ENCODE measurements around the gene SMPDL3B.

The SMPDL3B gene

DNA sequence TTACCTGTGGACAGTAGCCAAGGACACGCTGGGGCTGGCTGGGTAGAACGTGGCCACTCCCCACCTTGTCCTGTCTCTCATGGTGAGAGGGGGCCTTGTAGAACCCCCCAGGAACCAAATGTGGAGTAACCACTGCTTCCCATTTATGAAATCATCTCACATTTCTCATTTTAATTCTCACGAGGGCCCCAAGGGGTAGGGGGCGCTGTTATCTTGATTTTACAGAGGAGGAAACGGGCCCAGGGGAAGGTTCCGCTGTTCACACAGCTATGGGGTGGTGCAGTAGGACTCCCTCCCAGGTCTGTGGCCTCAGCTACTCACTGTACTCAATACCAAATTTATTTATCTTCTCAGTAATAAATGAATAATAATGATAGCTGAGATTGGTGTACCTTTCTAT is 5.5 kb downstream of the SMPDL3B start:
- no peak for DNase-seq (ENCODE audit: low read depth, low spot score)
- H3K27ac ChIP-seq: no peak overlapping the region

DNA sequence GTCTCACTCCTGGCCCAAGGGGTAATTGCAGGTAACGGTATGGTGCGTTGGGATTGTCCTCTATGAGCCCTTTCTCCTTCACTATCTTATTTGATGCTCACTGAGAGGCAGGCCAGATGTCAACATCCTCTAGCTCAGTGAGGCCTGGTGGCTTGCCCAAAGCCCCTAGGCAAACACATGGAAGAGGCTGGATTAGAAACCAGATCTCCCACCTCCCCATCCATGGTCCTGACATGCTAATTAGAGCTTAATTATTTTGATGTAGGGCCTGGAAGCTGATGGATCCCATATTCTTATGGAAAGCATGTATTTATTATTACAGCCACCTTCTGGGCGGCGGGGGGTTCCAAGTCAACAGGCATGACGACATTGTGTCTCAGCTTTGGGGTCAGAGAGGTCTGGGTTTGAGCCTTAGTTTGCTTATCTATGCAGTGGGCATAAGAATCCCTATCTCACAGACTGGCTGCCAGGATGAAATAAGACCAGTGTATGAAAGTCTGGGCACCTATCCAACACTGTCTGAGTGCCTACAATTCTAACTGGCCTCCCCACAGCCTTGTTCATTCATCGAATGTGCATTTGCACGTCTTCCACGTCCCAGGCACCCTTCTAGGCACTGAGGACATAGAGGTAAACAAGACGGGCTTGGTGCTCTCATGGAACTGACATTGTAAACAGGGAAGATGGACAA is 6.2 kb downstream of the SMPDL3B start:
- DNase-seq (ENCODE audit: low read depth, low spot score): no peak

DNA sequence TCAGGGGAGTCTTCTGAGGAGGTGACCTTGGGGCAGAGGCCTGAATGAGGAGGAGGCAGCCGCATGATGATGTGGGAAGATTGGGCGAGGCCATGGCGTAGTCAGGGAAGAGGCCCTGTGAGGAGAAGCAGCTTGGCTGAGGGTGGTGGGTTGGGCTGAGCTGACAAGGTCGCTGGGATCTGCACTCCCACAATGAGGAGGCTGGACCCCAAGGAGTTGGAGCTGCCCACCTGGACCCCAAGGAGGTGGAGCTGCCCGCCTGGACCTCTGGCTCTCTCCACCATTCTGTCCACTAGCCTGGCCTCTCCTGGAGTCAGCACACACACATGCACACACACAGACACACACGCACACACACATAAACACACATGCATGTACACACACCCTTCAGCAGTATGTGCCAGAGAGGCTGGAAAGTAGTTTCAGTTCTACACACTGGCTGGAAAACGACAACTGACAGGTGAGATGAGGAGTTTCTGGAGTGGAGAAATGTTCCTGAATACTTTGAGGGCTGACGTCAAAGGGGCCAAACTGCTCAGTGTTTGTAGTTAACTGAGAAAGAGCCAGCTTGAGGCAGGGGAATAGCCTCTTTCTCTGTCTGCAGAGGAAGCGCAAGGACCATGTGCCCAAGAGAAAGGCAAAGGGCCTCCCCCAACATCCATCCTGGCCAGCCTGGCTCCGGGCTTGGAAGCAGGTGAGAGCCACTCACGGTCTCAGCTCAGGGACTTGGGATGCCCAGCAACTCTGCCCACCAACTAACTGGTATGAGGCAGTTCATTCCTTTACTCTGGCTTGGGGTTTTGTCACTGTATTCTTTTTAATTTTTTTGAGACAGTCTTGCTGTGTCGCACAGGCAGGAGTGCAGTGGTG is 7.1 kb downstream of the SMPDL3B start:
- no peak for DNase-seq (ENCODE audit: low read depth, low spot score)
- no peak overlapping the region for H3K27ac ChIP-seq

More for the DNA sequence above, 6.2 kb downstream of the SMPDL3B start:
- H3K27ac ChIP-seq: no peak overlapping the region

DNA sequence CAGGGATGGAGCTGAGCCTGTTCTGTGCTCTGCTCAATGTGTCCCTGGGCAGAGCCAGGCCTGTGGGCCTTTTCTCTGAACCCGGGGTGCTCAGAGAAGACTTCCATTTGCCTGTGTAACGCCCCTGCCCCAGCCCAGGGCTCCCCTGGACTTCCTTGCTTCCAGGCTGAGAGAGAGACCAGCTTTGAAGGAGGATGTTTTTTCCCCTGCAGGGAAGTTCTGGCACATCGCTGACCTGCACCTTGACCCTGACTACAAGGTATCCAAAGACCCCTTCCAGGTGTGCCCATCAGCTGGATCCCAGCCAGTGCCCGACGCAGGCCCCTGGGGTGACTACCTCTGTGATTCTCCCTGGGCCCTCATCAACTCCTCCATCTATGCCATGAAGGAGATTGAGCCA is 10.2 kb downstream of the SMPDL3B start:
- no peak overlapping the region for H3K27ac ChIP-seq
- no peak for DNase-seq (ENCODE audit: low read depth, low spot score)

DNA sequence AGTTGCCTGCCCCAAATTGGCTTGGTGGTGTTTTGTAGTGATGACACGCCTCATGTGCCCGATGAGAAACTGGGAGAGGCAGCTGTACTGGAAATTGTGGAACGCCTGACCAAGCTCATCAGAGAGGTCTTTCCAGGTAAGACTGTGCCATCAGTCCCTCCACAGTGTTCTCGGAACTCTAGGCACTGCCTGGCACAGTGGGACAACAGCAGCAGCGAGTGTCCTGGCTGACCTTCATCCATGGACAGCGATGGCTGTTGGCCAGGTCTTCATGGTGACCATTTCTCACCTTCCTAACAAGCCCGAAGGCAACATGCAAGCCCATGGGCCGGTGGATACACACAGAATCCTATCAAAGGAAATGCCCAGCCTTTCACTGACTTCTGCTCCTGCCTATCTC is 14.2 kb downstream of the SMPDL3B start:
- H3K27ac ChIP-seq: no peak overlapping the region
- DNase-seq (ENCODE audit: low read depth, low spot score): no peak

DNA sequence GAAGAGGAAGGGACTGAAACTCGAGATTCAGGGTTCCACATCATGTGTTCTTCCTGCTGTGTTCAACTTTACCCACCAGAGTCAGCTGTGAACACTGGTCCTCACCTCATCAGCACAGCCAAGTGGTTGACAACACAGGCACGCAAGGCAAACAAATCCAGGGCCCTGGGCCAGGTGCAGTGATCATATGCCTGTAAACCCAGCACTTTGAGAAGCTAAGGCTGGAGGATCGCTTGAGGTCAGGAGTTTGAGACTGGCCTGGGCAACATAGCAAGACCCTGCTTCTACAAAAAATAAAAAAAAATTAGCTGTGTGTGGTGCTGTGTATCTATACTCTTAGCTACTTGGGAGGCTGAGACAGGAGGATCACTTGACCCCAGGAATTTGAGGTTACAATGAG is 16.6 kb downstream of the SMPDL3B start:
- no peak overlapping the region for H3K27ac ChIP-seq
- DNase-seq (ENCODE audit: low read depth, low spot score): no peak

DNA sequence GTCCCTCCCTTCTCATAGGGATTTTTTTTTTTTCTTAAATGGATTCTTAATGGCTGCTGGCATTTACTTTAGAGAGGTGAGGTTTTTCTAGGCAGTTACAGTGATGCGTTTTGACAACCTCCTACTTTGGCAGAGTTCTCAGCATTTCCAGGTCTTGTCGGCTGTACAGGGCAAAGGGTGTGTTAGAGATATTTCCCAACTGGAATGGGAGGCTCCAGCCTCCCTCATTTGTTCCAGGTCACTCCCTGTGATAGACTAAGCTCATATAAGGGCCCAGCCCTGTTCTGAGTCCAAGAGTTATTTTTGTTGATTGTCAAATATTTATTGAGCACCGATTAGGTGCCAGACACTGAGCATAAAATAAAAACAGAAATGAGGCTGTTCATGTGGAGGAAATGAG is 17.3 kb downstream of the SMPDL3B start:
- DNase-seq (ENCODE audit: low read depth, low spot score): no peak

DNA sequence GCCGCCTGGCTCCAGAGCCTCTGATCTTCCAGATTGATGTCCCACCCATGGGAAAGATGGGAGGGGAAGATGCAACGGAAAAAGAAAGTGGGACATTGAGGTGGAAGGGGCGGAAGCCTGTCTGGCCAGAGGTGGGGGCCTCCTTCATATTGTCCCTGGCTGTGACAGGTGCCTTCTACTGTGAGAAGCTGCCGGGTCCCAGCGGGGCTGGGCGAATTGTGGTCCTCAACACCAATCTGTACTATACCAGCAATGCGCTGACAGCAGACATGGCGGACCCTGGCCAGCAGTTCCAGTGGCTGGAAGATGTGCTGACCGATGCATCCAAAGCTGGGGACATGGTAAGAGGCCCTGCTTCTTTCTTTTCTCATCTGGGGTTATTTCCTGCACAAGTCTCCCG is 19.4 kb downstream of the SMPDL3B start:
- H3K27ac ChIP-seq: no peak overlapping the region
- no peak for DNase-seq (ENCODE audit: low read depth, low spot score)

More for the DNA sequence above, 17.3 kb downstream of the SMPDL3B start:
- no peak overlapping the region for H3K27ac ChIP-seq

DNA sequence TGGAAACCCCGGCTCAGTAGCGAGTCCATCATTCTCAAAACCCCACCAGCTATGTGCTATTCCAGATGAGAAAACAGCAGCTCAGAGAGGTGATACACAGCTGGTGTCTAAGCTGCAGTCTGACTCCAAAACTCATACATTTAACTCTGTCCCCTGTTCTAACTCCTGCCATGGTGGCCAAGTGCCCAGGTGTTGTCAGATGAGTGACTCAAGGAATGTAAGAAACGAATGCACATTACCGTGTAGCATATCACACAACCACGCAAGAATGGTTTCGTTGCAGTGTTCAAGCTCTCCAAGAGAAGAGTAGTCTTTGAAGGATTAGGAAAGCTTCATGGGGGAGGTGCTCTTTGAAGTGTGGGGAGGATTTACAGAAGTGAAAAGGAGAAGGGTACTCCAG is 20.3 kb downstream of the SMPDL3B start:
- no peak for DNase-seq (ENCODE audit: low read depth, low spot score)
- H3K27ac ChIP-seq: no peak overlapping the region

DNA sequence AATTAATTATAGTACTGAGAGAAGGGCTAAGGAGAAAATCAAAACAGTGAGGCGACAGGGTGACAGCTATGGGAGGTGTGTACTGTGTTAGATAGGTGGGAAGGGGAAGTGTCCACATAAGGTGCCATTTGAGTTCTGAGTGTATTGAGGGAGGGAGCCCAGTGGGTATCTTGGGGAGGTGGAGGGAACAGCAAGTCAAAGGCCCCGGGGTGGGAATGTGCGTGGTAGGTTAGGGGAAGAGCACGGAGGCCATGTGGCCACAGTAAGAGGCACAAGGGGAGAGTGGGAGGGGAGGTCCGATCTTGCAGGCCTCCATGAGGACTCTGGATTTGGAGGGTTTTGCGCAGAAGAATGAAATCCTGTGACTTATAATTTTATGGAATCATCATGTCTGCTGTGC is 22.0 kb downstream of the SMPDL3B start:
- no peak for DNase-seq (ENCODE audit: low read depth, low spot score)
- no peak overlapping the region for H3K27ac ChIP-seq

DNA sequence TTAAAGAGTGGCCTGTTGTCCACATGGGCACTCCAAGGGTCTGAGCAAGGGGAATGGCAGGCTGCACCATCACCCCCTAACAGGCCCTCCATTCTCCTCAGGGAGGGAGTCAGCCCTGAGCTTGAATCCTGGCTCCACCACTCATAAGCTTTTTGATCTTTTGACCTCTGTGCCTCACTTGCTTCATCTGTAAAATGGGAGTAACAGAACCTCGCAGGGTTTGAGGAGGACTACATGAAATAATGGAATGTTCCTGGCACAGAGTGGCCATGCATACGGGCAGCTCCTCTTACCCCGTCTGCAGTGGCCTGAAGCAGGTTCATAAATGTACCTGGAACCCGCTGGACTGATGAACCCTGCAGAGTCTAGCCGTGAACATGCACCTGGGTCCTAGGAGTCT is 22.9 kb downstream of the SMPDL3B start:
- no peak for DNase-seq (ENCODE audit: low read depth, low spot score)
- no peak overlapping the region for H3K27ac ChIP-seq

DNA sequence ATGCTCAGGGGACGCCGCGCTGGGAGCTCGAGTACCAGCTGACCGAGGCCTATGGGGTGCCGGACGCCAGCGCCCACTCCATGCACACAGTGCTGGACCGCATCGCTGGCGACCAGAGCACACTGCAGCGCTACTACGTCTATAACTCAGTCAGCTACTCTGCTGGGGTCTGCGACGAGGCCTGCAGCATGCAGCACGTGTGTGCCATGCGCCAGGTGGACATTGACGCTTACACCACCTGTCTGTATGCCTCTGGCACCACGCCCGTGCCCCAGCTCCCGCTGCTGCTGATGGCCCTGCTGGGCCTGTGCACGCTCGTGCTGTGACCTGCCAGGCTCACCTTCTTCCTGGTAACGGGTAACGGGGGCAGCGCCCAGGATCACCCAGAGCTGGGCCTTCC is 23.7 kb downstream of the SMPDL3B start:
- DNase-seq (ENCODE audit: low read depth, low spot score): no peak
- no peak overlapping the region for H3K27ac ChIP-seq

DNA sequence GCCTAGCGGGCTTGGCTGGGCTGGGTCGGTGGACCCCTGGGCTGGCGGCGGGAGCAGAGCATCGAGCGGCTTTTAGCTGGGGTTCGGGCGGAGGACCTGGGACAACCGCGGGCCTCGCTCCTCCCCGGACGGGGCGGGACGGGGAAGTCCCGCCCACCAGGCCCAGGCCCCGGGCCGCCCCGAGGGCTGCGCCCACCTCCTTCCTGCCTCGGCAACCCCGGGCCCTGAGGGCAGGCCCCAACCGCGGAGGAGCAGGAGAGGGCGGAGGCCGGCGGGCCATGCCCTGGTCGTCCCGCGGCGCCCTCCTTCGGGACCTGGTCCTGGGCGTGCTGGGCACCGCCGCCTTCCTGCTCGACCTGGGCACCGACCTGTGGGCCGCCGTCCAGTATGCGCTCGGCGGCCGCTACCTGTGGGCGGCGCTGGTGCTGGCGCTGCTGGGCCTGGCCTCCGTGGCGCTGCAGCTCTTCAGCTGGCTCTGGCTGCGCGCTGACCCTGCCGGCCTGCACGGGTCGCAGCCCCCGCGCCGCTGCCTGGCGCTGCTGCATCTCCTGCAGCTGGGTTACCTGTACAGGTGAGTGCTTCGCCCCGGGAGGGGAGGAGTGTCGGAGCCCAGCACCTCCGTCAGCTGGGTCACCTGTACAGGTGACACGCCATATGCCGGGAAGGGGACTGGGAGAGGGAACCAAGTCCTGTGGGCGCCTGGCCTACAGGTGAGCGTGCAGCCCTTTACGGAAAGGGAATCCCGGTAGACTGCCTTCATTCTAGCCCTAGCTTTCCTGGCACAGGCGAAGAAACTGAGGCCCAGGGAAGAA is 25.2 kb downstream of the SMPDL3B start, which contains the start of gene XKR8:
TSS of gene XKR8 (plus strand) at position 182 of the 812 bp plus-strand sequence. CDS start at position 279, 97 bp downstream.
- H3K27ac ChIP-seq: peak within 1 kb of the TSS; percentile 82
- no peak for DNase-seq (ENCODE audit: low read depth, low spot score)

DNA sequence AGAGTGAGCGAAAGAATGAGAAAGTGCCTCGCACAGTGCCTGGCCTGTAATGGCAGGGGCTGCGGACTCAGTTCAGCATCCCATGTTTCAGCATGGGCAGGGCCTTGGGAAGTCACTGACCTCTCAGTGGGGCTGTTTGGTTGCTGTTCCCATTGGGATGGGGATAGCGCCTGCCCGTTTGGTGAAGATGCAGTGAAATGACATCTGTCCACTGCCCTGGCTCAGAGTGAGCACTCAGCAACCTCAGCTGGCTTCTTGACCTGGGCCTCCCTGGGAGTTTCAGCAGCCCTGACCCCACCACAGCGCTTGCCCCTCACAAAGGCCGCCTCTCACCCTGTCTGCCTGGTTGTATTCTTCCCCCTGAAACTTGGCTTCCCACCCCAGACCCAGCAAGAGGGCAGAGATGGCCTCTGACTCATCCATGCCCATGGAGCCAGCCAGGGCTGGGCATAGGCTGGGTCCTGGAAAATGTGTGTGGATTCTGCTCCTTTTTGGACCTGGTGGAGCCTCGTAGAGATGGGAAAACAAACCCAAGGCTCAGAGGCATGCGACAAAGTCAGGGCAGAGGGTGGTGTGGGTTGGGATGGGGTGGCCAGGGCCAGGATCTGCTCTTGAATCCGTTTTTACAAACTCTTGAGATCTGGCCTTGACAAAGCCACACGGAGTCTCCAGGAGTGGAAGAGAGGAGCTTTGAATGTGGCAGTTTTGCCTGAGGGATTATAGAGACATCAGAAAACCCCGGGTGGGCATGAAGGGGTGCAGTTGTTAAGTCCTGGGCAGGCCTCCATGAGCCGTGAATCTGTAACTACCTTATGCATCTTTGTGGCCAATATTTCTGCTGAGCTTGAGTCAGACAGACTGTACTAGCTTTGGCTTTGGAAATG is 26.2 kb downstream of the SMPDL3B start:
- peak overlapping the region; percentile 82 for H3K27ac ChIP-seq
- DNase-seq (ENCODE audit: low read depth, low spot score): no peak

DNA sequence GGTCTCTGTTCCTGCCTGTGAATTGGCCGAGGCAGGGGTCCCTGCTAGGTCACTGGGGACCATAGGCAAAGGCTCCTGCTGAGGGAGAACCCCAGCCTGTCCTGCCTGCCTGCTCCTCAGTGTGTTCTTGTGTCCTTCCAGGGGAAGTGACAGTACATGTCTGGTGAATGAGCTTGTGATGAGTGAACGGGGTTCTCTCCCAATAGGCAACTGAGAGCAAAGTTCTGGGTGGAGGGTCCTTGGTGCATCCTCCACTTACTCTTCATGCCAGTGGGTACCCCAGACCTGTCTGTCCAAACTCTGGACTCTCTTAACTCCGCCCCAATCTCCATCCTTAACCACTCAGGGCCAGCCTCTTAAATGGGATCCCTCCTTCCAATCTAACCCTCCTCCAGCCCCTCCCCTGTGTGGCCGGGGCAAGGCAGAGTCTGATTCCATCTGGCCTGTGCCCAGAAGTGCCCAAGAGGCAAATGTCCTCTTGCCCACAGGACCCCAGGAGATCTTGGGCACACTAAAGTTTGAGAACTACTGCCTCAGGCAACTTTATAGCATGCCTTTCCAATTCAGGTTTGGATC is 26.9 kb downstream of the SMPDL3B start:
- no peak overlapping the region for H3K27ac ChIP-seq
- DNase-seq (ENCODE audit: low read depth, low spot score): no peak

DNA sequence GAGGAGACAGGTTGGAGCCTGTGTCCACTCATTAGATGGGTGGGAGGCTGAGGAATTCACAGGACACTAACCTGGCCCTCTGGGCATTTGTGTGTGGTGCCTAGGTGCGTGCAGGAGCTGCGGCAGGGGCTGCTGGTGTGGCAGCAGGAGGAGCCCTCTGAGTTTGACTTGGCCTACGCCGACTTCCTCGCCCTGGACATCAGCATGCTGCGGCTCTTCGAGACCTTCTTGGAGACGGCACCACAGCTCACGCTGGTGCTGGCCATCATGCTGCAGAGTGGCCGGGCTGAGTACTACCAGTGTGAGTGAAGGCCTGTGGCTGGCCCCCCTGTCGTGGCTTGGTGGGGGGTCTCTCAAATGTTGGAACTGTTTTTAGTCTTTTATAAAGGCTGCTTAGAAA is 28.6 kb downstream of the SMPDL3B start:
- no peak for DNase-seq (ENCODE audit: low read depth, low spot score)

DNA sequence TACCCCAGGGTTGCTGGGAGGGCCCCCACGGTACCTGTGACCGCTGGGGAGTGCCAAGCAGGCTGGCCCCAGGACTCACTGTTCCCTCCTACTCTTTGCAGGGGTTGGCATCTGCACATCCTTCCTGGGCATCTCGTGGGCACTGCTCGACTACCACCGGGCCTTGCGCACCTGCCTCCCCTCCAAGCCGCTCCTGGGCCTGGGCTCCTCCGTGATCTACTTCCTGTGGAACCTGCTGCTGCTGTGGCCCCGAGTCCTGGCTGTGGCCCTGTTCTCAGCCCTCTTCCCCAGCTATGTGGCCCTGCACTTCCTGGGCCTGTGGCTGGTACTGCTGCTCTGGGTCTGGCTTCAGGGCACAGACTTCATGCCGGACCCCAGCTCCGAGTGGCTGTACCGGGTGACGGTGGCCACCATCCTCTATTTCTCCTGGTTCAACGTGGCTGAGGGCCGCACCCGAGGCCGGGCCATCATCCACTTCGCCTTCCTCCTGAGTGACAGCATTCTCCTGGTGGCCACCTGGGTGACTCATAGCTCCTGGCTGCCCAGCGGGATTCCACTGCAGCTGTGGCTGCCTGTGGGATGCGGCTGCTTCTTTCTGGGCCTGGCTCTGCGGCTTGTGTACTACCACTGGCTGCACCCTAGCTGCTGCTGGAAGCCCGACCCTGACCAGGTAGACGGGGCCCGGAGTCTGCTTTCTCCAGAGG is 31.8 kb downstream of the SMPDL3B start:
- no peak overlapping the region for H3K27ac ChIP-seq
- no peak for DNase-seq (ENCODE audit: low read depth, low spot score)

More for the DNA sequence above, 28.6 kb downstream of the SMPDL3B start:
- no peak overlapping the region for H3K27ac ChIP-seq

DNA sequence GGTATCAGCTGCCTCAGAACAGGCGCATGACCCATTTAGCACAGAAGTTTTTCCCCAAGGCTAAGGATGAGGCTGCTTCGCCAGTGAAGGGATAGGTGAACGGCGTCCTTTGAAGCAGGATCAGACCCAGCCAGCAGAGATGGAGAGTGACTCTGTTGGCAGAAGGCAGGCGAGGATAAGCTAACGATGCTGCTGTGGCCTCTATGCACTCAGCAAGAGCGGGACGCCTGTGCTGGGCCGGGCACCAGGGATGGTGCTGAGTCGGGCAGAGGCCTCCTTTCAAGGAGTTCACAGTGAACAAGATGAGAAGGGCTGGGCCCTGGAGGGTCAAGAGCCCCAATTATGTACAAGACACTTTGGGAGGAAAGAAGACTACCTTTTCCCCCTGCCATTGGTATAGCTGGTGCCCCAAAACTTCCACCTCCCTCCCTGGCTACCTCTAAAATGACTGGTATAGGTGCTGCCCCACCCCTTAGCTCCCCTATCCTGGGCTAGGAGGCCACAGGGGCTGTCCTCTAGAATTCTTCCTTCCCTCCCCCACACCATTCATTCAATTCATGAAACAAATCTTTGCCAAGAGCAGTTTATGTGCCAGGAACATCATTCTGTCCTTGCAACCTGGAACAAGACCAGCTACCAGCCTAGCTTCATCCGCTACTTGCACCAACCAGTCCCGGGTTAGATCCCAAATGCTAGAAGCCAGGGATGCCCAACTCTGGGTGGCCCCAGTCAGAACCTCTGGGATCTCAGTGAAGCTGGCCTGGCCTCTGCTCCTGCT is 32.5 kb downstream of the SMPDL3B start:
- DNase-seq (ENCODE audit: low read depth, low spot score): no peak
- peak overlapping the region; percentile 76 for H3K27ac ChIP-seq

All from epithelial cell of prostate (primary cell).